Measurements from ENCODE around the gene SEC14L3. TPM values are rescaled to one million over a fixed set of nuclear protein-coding genes. Genes with fewer than 3 reads are reported as not detected.

The SEC14L3 gene
- total RNA-seq (not detected), polyA plus RNA-seq (not detected)
- long read RNA-seq, donor 1 = 0 reads
- long read RNA-seq, donor 2 = 0 reads
- long read RNA-seq, donor 3 = 0 reads
- long read RNA-seq, donor 4 = 0 reads

GRCh38 chr22:30471616-30472318 is at the start of gene SEC14L3:
TSS of gene SEC14L3 (minus strand) at chr22:30472017. CDS start at chr22:30471958, 59 bp downstream.
- Histone ChIP-seq H3K4me3 (ENCODE audit: low read length) (no peak within 1 kb of the TSS), H3K27ac (ENCODE audit: low read length) (no peak within 1 kb of the TSS), H3K4me1 (ENCODE audit: control insufficient read depth, insufficient read depth, low read length) (no peaks in the 10 kb centered on the region), H3K27me3 (ENCODE audit: control insufficient read depth, insufficient read depth) (no peaks in the 10 kb centered on the region), H3K9me3 (ENCODE audit: control insufficient read depth, low read length) (no peaks in the 10 kb centered on the region)
- intact Hi-C loops (cut with DNase I) = no loop called here
- no peak for DNase-seq
- WGBS = 60% methylated on average over 13 of the region's 13 CpGs
- ATAC-seq = no peak

GRCh38 chr22:30519842-30520425 is 48.1 kb upstream of the SEC14L3 start:
- no peak overlapping the region for H3K4me3 ChIP-seq (ENCODE audit: low read length)
- H3K4me1 ChIP-seq (ENCODE audit: control insufficient read depth, insufficient read depth, low read length) = no peaks in the 10 kb centered on the region
- no peak for DNase-seq
- no peak for ATAC-seq
- WGBS = 76% methylated on average over 7 of the region's 7 CpGs
- intact Hi-C loops (cut with DNase I) = no loop called here
- no peaks in the 10 kb centered on the region for H3K27me3 ChIP-seq (ENCODE audit: control insufficient read depth, insufficient read depth)
- no peaks in the 10 kb centered on the region for H3K9me3 ChIP-seq (ENCODE audit: control insufficient read depth, low read length)
- H3K27ac ChIP-seq (ENCODE audit: low read length) = no peak overlapping the region

- no peak overlapping the region for H3K27ac ChIP-seq (ENCODE audit: low read length)
- no peaks in the 10 kb centered on the region for H3K9me3 ChIP-seq (ENCODE audit: control insufficient read depth, low read length)
- DNase-seq = no peak
- no peak for ATAC-seq
- WGBS = 81% methylated on average over 5 of the region's 5 CpGs
- no peaks in the 10 kb centered on the region for H3K4me1 ChIP-seq (ENCODE audit: control insufficient read depth, insufficient read depth, low read length)
- no peaks in the 10 kb centered on the region for H3K27me3 ChIP-seq (ENCODE audit: control insufficient read depth, insufficient read depth)
- H3K4me3 ChIP-seq (ENCODE audit: low read length) = no peak overlapping the region
- intact Hi-C loops (cut with DNase I) = no loop called here
These were observed 44.9 kb upstream of the SEC14L3 start for GRCh38 chr22:30516731-30517130.

GRCh38 chr22:30516273-30516672 is 44.5 kb upstream of the SEC14L3 start:
- H3K27ac ChIP-seq (ENCODE audit: low read length) = no peak overlapping the region
- DNase-seq = no peak
- no peak for ATAC-seq
- 88% methylated on average over 6 of the region's 6 CpGs for WGBS
- H3K4me3 ChIP-seq (ENCODE audit: low read length) = no peak overlapping the region
- H3K27me3 ChIP-seq (ENCODE audit: control insufficient read depth, insufficient read depth) = no peaks in the 10 kb centered on the region
- no peaks in the 10 kb centered on the region for H3K4me1 ChIP-seq (ENCODE audit: control insufficient read depth, insufficient read depth, low read length)
- intact Hi-C loops (cut with DNase I) = no loop called here
- H3K9me3 ChIP-seq (ENCODE audit: control insufficient read depth, low read length) = no peaks in the 10 kb centered on the region

GRCh38 chr22:30514252-30514651 is 42.4 kb upstream of the SEC14L3 start:
- Histone ChIP-seq H3K27me3 (ENCODE audit: control insufficient read depth, insufficient read depth) (no peaks in the 10 kb centered on the region), H3K27ac (ENCODE audit: low read length) (no peak overlapping the region), H3K9me3 (ENCODE audit: control insufficient read depth, low read length) (no peaks in the 10 kb centered on the region), H3K4me3 (ENCODE audit: low read length) (no peak overlapping the region), H3K4me1 (ENCODE audit: control insufficient read depth, insufficient read depth, low read length) (no peaks in the 10 kb centered on the region)
- DNase-seq (no peak), ATAC-seq (no peak)
- intact Hi-C loops (cut with DNase I) = no loop called here
- WGBS = 75% methylated on average over 4 of the region's 4 CpGs

- WGBS = 93% methylated on average over 6 of the region's 6 CpGs
- no peak overlapping the region for H3K4me3 ChIP-seq (ENCODE audit: low read length)
- no peaks in the 10 kb centered on the region for H3K9me3 ChIP-seq (ENCODE audit: control insufficient read depth, low read length)
- intact Hi-C loops (cut with DNase I) = no loop called here
- no peaks in the 10 kb centered on the region for H3K4me1 ChIP-seq (ENCODE audit: control insufficient read depth, insufficient read depth, low read length)
- no peak for ATAC-seq
- H3K27me3 ChIP-seq (ENCODE audit: control insufficient read depth, insufficient read depth) = no peaks in the 10 kb centered on the region
- H3K27ac ChIP-seq (ENCODE audit: low read length) = no peak overlapping the region
- DNase-seq = no peak
These were observed 41.6 kb upstream of the SEC14L3 start for GRCh38 chr22:30513462-30513861.

GRCh38 chr22:30511911-30512310 is 40.1 kb upstream of the SEC14L3 start:
- no peak overlapping the region for H3K27ac ChIP-seq (ENCODE audit: low read length)
- WGBS = 88% methylated on average over 7 of the region's 7 CpGs
- ATAC-seq = no peak
- H3K27me3 ChIP-seq (ENCODE audit: control insufficient read depth, insufficient read depth) = no peaks in the 10 kb centered on the region
- H3K4me3 ChIP-seq (ENCODE audit: low read length) = no peak overlapping the region
- no peaks in the 10 kb centered on the region for H3K9me3 ChIP-seq (ENCODE audit: control insufficient read depth, low read length)
- intact Hi-C loops (cut with DNase I) = no loop called here
- no peak for DNase-seq
- no peaks in the 10 kb centered on the region for H3K4me1 ChIP-seq (ENCODE audit: control insufficient read depth, insufficient read depth, low read length)

GRCh38 chr22:30511109-30511508 is 39.3 kb upstream of the SEC14L3 start:
- ATAC-seq (no peak), DNase-seq (no peak)
- Histone ChIP-seq H3K27me3 (ENCODE audit: control insufficient read depth, insufficient read depth) (no peaks in the 10 kb centered on the region), H3K27ac (ENCODE audit: low read length) (no peak overlapping the region), H3K4me3 (ENCODE audit: low read length) (no peak overlapping the region), H3K9me3 (ENCODE audit: control insufficient read depth, low read length) (no peaks in the 10 kb centered on the region), H3K4me1 (ENCODE audit: control insufficient read depth, insufficient read depth, low read length) (no peaks in the 10 kb centered on the region)
- intact Hi-C loops (cut with DNase I) = no loop called here
- 92% methylated on average over 9 of the region's 9 CpGs for WGBS

GRCh38 chr22:30508216-30508615 is 36.4 kb upstream of the SEC14L3 start:
- no peak for ATAC-seq
- no peaks in the 10 kb centered on the region for H3K27me3 ChIP-seq (ENCODE audit: control insufficient read depth, insufficient read depth)
- 98% methylated on average over 5 of the region's 5 CpGs for WGBS
- no peak overlapping the region for H3K4me3 ChIP-seq (ENCODE audit: low read length)
- intact Hi-C loops (cut with DNase I) = no loop called here
- no peaks in the 10 kb centered on the region for H3K4me1 ChIP-seq (ENCODE audit: control insufficient read depth, insufficient read depth, low read length)
- H3K27ac ChIP-seq (ENCODE audit: low read length) = no peak overlapping the region
- no peak for DNase-seq
- H3K9me3 ChIP-seq (ENCODE audit: control insufficient read depth, low read length) = no peaks in the 10 kb centered on the region

- no peak overlapping the region for H3K27ac ChIP-seq (ENCODE audit: low read length)
- intact Hi-C loops (cut with DNase I) = no loop called here
- no peak for DNase-seq
These were observed 35.9 kb upstream of the SEC14L3 start for GRCh38 chr22:30507670-30508069.

GRCh38 chr22:30506507-30506968 is 34.7 kb upstream of the SEC14L3 start:
- intact Hi-C loops (cut with DNase I) = no loop called here
- Histone ChIP-seq H3K4me1 (ENCODE audit: control insufficient read depth, insufficient read depth, low read length) (no peaks in the 10 kb centered on the region), H3K4me3 (ENCODE audit: low read length) (no peak overlapping the region), H3K27ac (ENCODE audit: low read length) (no peak overlapping the region), H3K9me3 (ENCODE audit: control insufficient read depth, low read length) (no peaks in the 10 kb centered on the region), H3K27me3 (ENCODE audit: control insufficient read depth, insufficient read depth) (no peaks in the 10 kb centered on the region)
- DNase-seq (no peak), ATAC-seq (no peak)
- 65% methylated on average over 8 of the region's 8 CpGs for WGBS

More at GRCh38 chr22:30507670-30508069, 35.9 kb upstream of the SEC14L3 start:
- 82% methylated on average over 4 of the region's 4 CpGs for WGBS
- H3K9me3 ChIP-seq (ENCODE audit: control insufficient read depth, low read length) = no peaks in the 10 kb centered on the region
- no peaks in the 10 kb centered on the region for H3K27me3 ChIP-seq (ENCODE audit: control insufficient read depth, insufficient read depth)
- H3K4me1 ChIP-seq (ENCODE audit: control insufficient read depth, insufficient read depth, low read length) = no peaks in the 10 kb centered on the region
- H3K4me3 ChIP-seq (ENCODE audit: low read length) = no peak overlapping the region
- no peak for ATAC-seq

Measured in right cardiac atrium (tissue), 5 donors.